GM10266 (cell line): Measurements from ENCODE around the gene USP54.

Source experiments
- DNase-seq: peaks from one replicate; pipeline ENCODE4 v3.0.0; 2012; ENCODE audit errors: extremely low spot score
- TF ChIP-seq, protein P1 (sequence below): IDR thresholded peaks from 2 replicates; pipeline ENCODE4 v1.5.1; 2012; ENCODE audit warnings: mild to moderate bottlenecking, low read depth; ENCODE audit not compliant: control insufficient read depth, insufficient read depth; ENCODE audit errors: missing control alignments

Gene USP54

GRCh38 chr10:73590881-73591799 lies at the start of gene USP54:
USP54 (minus strand) TSS chr10:73591342; CDS start chr10:73575658, 15,684 bp downstream.
- TF ChIP-seq, protein P1, sequence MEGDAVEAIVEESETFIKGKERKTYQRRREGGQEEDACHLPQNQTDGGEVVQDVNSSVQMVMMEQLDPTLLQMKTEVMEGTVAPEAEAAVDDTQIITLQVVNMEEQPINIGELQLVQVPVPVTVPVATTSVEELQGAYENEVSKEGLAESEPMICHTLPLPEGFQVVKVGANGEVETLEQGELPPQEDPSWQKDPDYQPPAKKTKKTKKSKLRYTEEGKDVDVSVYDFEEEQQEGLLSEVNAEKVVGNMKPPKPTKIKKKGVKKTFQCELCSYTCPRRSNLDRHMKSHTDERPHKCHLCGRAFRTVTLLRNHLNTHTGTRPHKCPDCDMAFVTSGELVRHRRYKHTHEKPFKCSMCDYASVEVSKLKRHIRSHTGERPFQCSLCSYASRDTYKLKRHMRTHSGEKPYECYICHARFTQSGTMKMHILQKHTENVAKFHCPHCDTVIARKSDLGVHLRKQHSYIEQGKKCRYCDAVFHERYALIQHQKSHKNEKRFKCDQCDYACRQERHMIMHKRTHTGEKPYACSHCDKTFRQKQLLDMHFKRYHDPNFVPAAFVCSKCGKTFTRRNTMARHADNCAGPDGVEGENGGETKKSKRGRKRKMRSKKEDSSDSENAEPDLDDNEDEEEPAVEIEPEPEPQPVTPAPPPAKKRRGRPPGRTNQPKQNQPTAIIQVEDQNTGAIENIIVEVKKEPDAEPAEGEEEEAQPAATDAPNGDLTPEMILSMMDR = no peak
- DNase-seq = peak; percentile 9

- TF ChIP-seq, protein P1 = no peak
- no peak for DNase-seq
Observed at GRCh38 chr10:73639286-73639685, 48.1 kb upstream of the USP54 start.

GRCh38 chr10:73635781-73636180 lies 44.6 kb upstream of the USP54 start:
- TF ChIP-seq, protein P1 = no peak
- peak; percentile 3 for DNase-seq

DNA sequence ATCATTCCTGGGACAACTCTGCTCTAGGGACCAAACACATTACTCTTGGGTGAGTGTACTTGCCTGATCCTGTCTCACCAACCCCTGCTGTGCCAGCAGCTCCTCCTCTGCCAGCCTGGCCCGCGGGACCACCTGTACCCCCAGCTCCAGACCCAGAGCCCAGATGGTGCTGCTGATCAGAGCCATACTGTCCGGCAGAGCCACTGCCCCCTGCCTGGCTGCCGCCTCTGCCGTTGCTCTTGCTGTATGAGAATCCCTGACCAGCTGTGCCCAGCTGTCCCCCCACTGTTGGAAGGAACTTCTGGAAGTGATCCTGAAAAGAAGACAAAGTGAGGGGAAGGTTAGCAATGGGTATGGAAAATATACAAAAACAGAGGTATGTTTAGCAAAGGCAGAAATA lies 43.3 kb upstream of the USP54 start:
- TF ChIP-seq, protein P1 = no peak

GRCh38 chr10:73629165-73629564 lies 38.0 kb upstream of the USP54 start:
- no peak for DNase-seq
- TF ChIP-seq, protein P1 = no peak

More for the DNA sequence above, 43.3 kb upstream of the USP54 start:
- DNase-seq = no peak

DNA sequence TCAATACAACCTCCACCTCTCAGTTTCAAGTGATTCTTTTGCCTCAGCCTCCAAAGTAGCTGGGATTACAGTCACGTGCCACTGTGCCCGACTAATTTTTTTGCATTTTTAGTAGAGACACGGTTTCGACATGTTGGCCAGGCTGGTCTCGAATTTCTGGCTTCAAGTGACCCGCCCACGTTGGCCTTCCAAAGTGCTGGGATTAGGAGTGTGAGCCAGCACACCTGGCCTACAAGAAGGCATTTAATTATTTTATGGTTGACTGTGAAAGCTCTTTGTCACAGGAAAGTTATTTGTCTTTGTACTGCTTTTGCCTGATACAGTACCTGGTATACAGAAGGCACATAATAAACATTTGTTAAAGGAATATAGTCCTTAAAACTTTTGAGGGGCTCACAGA lies 37.3 kb upstream of the USP54 start:
- no peak for DNase-seq
- TF ChIP-seq, protein P1 = no peak

DNA sequence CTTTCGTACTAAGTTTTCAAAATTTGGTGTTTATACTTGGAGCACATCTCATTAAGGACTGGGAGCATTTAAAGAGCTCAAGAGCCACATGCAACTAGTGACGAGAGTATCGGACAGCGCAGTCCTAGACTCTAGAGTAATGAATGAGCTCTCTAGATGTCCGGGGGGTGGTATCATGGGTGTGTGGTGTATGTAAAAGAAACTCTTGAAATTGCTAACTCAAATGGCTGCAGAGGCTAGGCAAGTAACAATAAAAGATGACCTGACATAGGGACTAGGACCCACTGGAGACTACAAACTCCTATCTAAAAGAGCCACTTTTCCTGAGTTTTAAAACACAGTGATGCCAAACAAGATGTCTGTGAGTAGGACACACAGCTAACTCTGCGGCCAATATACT lies 36.2 kb upstream of the USP54 start:
- TF ChIP-seq, protein P1 = no peak
- no peak for DNase-seq
